CD4-positive, alpha-beta T cell (primary cell): ENCODE results near the gene PTCD3. TPM values are rescaled to one million over a fixed set of nuclear protein-coding genes. Genes with fewer than 3 reads are reported as not detected.

Experiments used
- ATAC-seq: fragments of 200-7000 bp; cut with Tn5 transposase; one replicate; pipeline ENCODE4 v1.10.0; 2022; ENCODE audit warnings: mild to moderate bottlenecking; ENCODE audit not compliant: poor library complexity
- CTCF ChIA-PET: fragments of 350-600 bp; sonication (Branson Sonifier 250); formaldehyde crosslinking; loops from one replicate; lab custom pipeline; 2021; ENCODE audit warnings: antibody characterized with exemption, inconsistent platforms; lab: Charles Lee
- POLR2A ChIA-PET: fragments of 350-600 bp; sonication (Branson Sonifier 250); formaldehyde crosslinking; loops from one replicate; lab custom pipeline; 2021; ENCODE audit warnings: antibody characterized with exemption, inconsistent platforms; lab: Charles Lee
- DNase-seq, 14 experiments: peaks; one replicate each; pipeline ENCODE4 v3.0.0-alpha.2; 2013 to 2020; ENCODE audit warnings: mixed read lengths in 2 of 14
- H3K27ac ChIP-seq, 2 donors: one replicate each; pipeline versions ENCODE4 v1.5.1 to v1.7.0; 2013; ENCODE audit warnings: low read length in 2 of 2, low read depth in 1 of 2, mild to moderate bottlenecking in 1 of 2
- H3K27me3 ChIP-seq, 2 experiments: 1 replicate in 1 of 2; 2 replicates in 1 of 2; pipeline versions ENCODE4 v1.6.1 to v1.7.0; 2013; ENCODE audit warnings: low read length in 2 of 2, control low read depth in 1 of 2, mild to moderate bottlenecking in 1 of 2, moderate library complexity in 1 of 2; ENCODE audit not compliant: insufficient read depth in 2 of 2, control insufficient read depth in 1 of 2
- H3K36me3 ChIP-seq: one replicate; pipeline ENCODE4 v1.6.1; 2013; ENCODE audit warnings: low read length, control low read depth; ENCODE audit not compliant: insufficient read depth
- H3K4me1 ChIP-seq: one replicate; pipeline ENCODE4 v1.6.1; 2013; ENCODE audit warnings: low read length, control low read depth; ENCODE audit not compliant: insufficient read depth
- H3K4me3 ChIP-seq: one replicate; pipeline ENCODE4 v1.5.1; 2013; ENCODE audit warnings: mild to moderate bottlenecking, low read length, moderate library complexity
- H3K9me3 ChIP-seq, 2 experiments: 1 replicate in 1 of 2; 2 replicates in 1 of 2; pipeline versions ENCODE4 v1.6.1 to v1.7.0; 2013; ENCODE audit warnings: low read length in 2 of 2, mild to moderate bottlenecking in 2 of 2, control low read depth in 1 of 2, moderate library complexity in 1 of 2; ENCODE audit not compliant: control insufficient read depth in 1 of 2, insufficient read depth in 1 of 2
- H3K27ac Mint-ChIP-seq: one replicate; pipeline ENCODE4 v1.8.0; 2020; ENCODE audit warnings: mixed read lengths
- H3K27me3 Mint-ChIP-seq: one replicate; pipeline ENCODE4 v1.8.0; 2021; ENCODE audit warnings: mixed read lengths
- H3K36me3 Mint-ChIP-seq: one replicate; pipeline ENCODE4 v1.8.0; 2021; ENCODE audit warnings: low read depth, mixed read lengths
- H3K4me1 Mint-ChIP-seq: one replicate; pipeline ENCODE4 v1.8.0; 2021; ENCODE audit warnings: low read depth, mixed read lengths
- H3K4me3 Mint-ChIP-seq: one replicate; pipeline ENCODE4 v1.8.0; 2020; ENCODE audit warnings: mild to moderate bottlenecking, mixed read lengths
- H3K9me3 Mint-ChIP-seq: one replicate; pipeline ENCODE4 v1.8.0; 2020; ENCODE audit warnings: mixed read lengths
- CTCF ChIP-seq: fragments of 200-600 bp; IDR thresholded peaks from one replicate; pipeline ENCODE4 v1.8.0; 2022; ENCODE audit warnings: antibody characterized with exemption, mild to moderate bottlenecking
- intact Hi-C, 2 experiments: fragments of 100-400 bp; cut with DNase I in 1 of 2; cut with micrococcal nuclease in 1 of 2; formaldehyde crosslinking; loops; one replicate each; pipeline versions ENCODE4 v1.15.1 to v1.9.0; 2023 to 2025; cut with DNase I, micrococcal nuclease
- total RNA-seq, 174 experiments: library from RNA in 2 of 174; stranded (reverse) in 2 of 174; gene quantifications; one replicate each; pipeline ENCODE4 v1.2.3 and lab custom pipeline; 2021 to 2026

PTCD3 gene
- total RNA-seq, 2 experiments from 2014 or later, result 154 to 161 TPM

GRCh38 chr2:86170449-86170848, 64.4 kb downstream of the PTCD3 start:
- Histone ChIP-seq H3K27me3 (no peaks in the 10 kb centered on the region), H3K4me1 (no peaks in the 10 kb centered on the region), H3K9me3 (no peaks in the 10 kb centered on the region), H3K36me3 (peaks cover 71% of the 10 kb centered on the region), H3K27ac (no peak overlapping the region), H3K4me3 (no peak overlapping the region)
- intact Hi-C loops, result loop anchor here in 1 of 2 experiments (1.0 kb wide), 1 partner anchor 30 kb away; no protein-coding TSS in a partner anchor
- peaks cover 88% of the 10 kb centered on the region for H3K36me3 Mint-ChIP-seq
- CTCF ChIA-PET, result no interaction called here
- TF ChIP-seq CTCF, result no peak
- H3K9me3 Mint-ChIP-seq, result no peaks in the 10 kb centered on the region
- H3K4me1 Mint-ChIP-seq, result peaks cover 13% of the 10 kb centered on the region
- no peak overlapping the region for H3K4me3 Mint-ChIP-seq
- POLR2A ChIA-PET, result no interaction called here
- H3K27ac Mint-ChIP-seq, result no peak overlapping the region
- no peak for DNase-seq
- H3K27me3 Mint-ChIP-seq, result no peaks in the 10 kb centered on the region
- no peak for ATAC-seq

GRCh38 chr2:86171295-86171694, 65.3 kb downstream of the PTCD3 start:
- Mint-ChIP-seq H3K27ac (no peak overlapping the region), H3K4me1 (peaks cover 22% of the 10 kb centered on the region), H3K36me3 (peaks cover 89% of the 10 kb centered on the region), H3K27me3 (no peaks in the 10 kb centered on the region), H3K4me3 (no peak overlapping the region), H3K9me3 (no peaks in the 10 kb centered on the region)
- intact Hi-C loops, result no loop called here
- ATAC-seq (no peak), DNase-seq (no peak)
- no peak for TF ChIP-seq CTCF
- no peaks in the 10 kb centered on the region for H3K27me3 ChIP-seq
- H3K9me3 ChIP-seq, result no peaks in the 10 kb centered on the region
- no peaks in the 10 kb centered on the region for H3K4me1 ChIP-seq
- ChIA-PET CTCF (no interaction called here), POLR2A (no interaction called here)
- H3K4me3 ChIP-seq, result no peak overlapping the region
- peaks cover 69% of the 10 kb centered on the region for H3K36me3 ChIP-seq
- no peak overlapping the region for H3K27ac ChIP-seq

GRCh38 chr2:86172610-86173009, 66.6 kb downstream of the PTCD3 start:
- H3K36me3 Mint-ChIP-seq, result peaks cover 97% of the 10 kb centered on the region
- DNase-seq, result no peak

More at GRCh38 chr2:86172610-86173009, 66.6 kb downstream of the PTCD3 start:
- H3K4me3 Mint-ChIP-seq, result no peak overlapping the region
- no peaks in the 10 kb centered on the region for H3K9me3 ChIP-seq
- H3K27me3 ChIP-seq, result no peaks in the 10 kb centered on the region
- ChIA-PET CTCF (no interaction called here), POLR2A (no interaction called here)
- no peak overlapping the region for H3K4me3 ChIP-seq
- no peaks in the 10 kb centered on the region for H3K9me3 Mint-ChIP-seq
- no peak for ATAC-seq
- H3K36me3 ChIP-seq, result peaks cover 77% of the 10 kb centered on the region
- no peak overlapping the region for H3K27ac Mint-ChIP-seq
- no peak overlapping the region for H3K27ac ChIP-seq
- no peak for TF ChIP-seq CTCF
- H3K4me1 ChIP-seq, result no peaks in the 10 kb centered on the region
- peaks cover 25% of the 10 kb centered on the region for H3K4me1 Mint-ChIP-seq
- H3K27me3 Mint-ChIP-seq, result no peaks in the 10 kb centered on the region
- intact Hi-C loops, result no loop called here
